ENCODE data around the gene MB21D2. TPM values are rescaled to one million over a fixed set of nuclear protein-coding genes. Genes with fewer than 3 reads are reported as not detected.

Gene MB21D2
- total and polyA plus RNA-seq, 2 donors (not counting 1 experiment from before 2014, with no cell fraction given): 0.03 to 0.20 TPM

DNA sequence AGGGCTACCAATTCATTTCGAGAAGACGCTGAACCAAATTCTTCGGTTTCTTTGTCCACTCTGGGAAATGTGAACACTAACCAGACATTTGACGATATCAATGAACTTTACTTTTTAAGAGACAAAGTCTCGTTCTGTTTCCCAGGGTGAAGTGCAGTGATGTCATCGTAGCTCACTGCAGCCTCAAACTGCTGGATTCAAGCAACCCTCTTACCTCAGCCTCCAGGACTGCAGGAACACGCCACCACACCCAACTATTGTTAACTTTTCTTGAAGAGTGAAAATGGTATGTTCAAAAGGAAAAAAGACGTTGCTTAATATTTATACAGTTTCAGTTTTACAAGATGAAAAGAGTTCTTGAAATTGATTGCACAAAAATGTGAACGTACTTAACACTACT, 30.6 kb downstream of the MB21D2 start:
- Histone ChIP-seq H3K36me3 (replicated peaks in 1 of 2; ENCODE audit: control extremely low read depth in 1 of 2, control insufficient read depth in 1 of 2, extremely low read depth in 1 of 2, insufficient read depth in 2 of 2, low read length in 1 of 2) (no peaks in the 10 kb centered on the region), H3K27ac (ENCODE audit: low read length in 2 of 2) (no peak overlapping the region), H3K27me3 (replicated peaks in 1 of 4; ENCODE audit: control extremely low read depth in 1 of 4, control insufficient read depth in 3 of 4, insufficient read depth in 4 of 4, low read length in 3 of 4) (no peaks in the 10 kb centered on the region), H3K4me3 (ENCODE audit: control extremely low read depth in 1 of 5, extremely low read depth in 1 of 5, insufficient read depth in 1 of 5, low read depth in 2 of 5, low read length in 4 of 5) (no peak overlapping the region), H3K9me3 (ENCODE audit: control extremely low read depth in 1 of 3, control insufficient read depth in 2 of 3, insufficient read depth in 1 of 3, low read length in 2 of 3) (no peaks in the 10 kb centered on the region), H3K4me2 (replicated peaks; ENCODE audit: low read depth, low read length, poor library complexity, severe bottlenecking) (no peak overlapping the region), H3K4me1 (ENCODE audit: control insufficient read depth in 2 of 2, insufficient read depth in 2 of 2, low read length in 2 of 2) (no peaks in the 10 kb centered on the region), H2AFZ (ENCODE audit: insufficient read depth, low read depth, low read length, poor library complexity, severe bottlenecking) (no peak overlapping the region), H3K9ac (ENCODE audit: low read length) (no peak overlapping the region), H4K20me1 (ENCODE audit: control insufficient read depth, insufficient read depth, low read length, poor library complexity, severe bottlenecking) (no peaks in the 10 kb centered on the region), H3K79me2 (ENCODE audit: control insufficient read depth, insufficient read depth, low read length) (no peaks in the 10 kb centered on the region)
- ChIA-PET CTCF (no interaction called here), POLR2A (no interaction called here)
- ATAC-seq (ENCODE audit: low read depth) (no peak), DNase-seq (no peak)
- Mint-ChIP-seq H3K27ac (no peak overlapping the region), H3K27me3 (peaks cover 8% of the 10 kb centered on the region), H3K9me3 (ENCODE audit: insufficient read depth) (no peaks in the 10 kb centered on the region), H3K4me1 (no peaks in the 10 kb centered on the region), H3K4me3 (no peak overlapping the region)
- WGBS (ENCODE audit: insufficient coverage): 86% methylated on average over 6 of the region's 9 CpGs
- intact Hi-C loops (cut with micrococcal nuclease): no loop called here
- TF ChIP-seq CTCF (IDR thresholded peaks at IDR 0.05) (no peak), EZH2 (IDR thresholded peaks at IDR 0.05; ENCODE audit: borderline replicate concordance, insufficient read depth, low read depth, low read length, poor library complexity, severe bottlenecking) (no peak)

DNA sequence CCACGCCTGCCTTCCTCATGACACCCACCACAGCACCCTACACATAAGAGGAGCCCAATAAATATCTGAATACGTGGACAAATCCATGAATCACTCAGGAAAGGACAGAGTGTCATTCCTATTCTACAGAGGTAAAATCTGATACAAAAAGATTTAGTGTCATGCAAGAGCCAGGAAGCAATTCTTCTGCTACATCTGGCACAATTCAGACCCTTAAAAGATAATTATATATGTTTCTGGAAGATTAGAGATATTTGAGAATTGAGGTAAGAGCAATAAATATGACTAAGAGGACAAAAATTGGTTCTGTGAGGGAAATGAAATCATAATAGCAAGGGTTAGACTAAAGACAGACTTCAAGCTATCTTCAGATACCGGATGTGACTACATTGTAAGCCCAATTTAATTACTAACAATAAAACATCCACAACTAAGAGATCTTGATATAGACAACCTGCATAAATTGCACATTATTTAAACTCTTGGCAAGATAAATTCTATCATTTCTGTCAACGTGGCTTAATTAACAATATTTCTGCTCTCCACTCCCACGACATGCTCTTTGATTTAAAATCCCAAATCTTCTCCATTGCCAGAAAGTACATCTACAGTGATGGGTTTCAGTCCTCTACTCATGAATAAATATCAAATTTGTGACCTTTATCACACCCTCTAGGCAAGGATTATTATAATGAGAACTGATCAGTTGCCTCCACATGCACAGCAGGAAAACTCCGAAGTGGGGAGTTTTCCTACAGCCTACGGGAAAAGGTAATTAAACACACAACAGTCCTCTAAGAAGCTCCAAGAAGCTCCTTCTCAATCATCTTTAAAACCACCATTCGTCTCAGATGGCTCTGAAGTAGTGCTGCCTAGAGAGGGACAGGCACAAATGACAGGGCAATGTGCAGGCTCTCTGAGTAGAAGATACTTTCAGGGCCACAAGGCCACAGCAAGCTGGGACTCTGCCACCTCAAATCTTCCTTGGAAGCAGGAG, 32.6 kb downstream of the MB21D2 start:
- Mint-ChIP-seq H3K4me1 (no peaks in the 10 kb centered on the region), H3K4me3 (no peak overlapping the region), H3K9me3 (ENCODE audit: insufficient read depth) (no peaks in the 10 kb centered on the region), H3K27ac (no peak overlapping the region), H3K27me3 (peaks cover 8% of the 10 kb centered on the region)
- no peak overlapping the region for H3K27ac ChIP-seq (ENCODE audit: low read length in 2 of 2)
- no peak overlapping the region for H3K4me2 ChIP-seq (replicated peaks; ENCODE audit: low read depth, low read length, poor library complexity, severe bottlenecking)
- POLR2A ChIA-PET: no interaction called here
- CTCF ChIA-PET: no interaction called here
- H3K36me3 ChIP-seq (replicated peaks in 1 of 2; ENCODE audit: control extremely low read depth in 1 of 2, control insufficient read depth in 1 of 2, extremely low read depth in 1 of 2, insufficient read depth in 2 of 2, low read length in 1 of 2): no peaks in the 10 kb centered on the region
- no peaks in the 10 kb centered on the region for H3K9me3 ChIP-seq (ENCODE audit: control extremely low read depth in 1 of 3, control insufficient read depth in 2 of 3, insufficient read depth in 1 of 3, low read length in 2 of 3)
- H2AFZ ChIP-seq (ENCODE audit: insufficient read depth, low read depth, low read length, poor library complexity, severe bottlenecking): no peak overlapping the region
- TF ChIP-seq EZH2 (IDR thresholded peaks at IDR 0.05; ENCODE audit: borderline replicate concordance, insufficient read depth, low read depth, low read length, poor library complexity, severe bottlenecking) (no peak), CTCF (IDR thresholded peaks at IDR 0.05) (no peak)
- no peaks in the 10 kb centered on the region for H3K27me3 ChIP-seq (replicated peaks in 1 of 4; ENCODE audit: control extremely low read depth in 1 of 4, control insufficient read depth in 3 of 4, insufficient read depth in 4 of 4, low read length in 3 of 4)
- intact Hi-C loops (cut with micrococcal nuclease): no loop called here
- H3K4me1 ChIP-seq (ENCODE audit: control insufficient read depth in 2 of 2, insufficient read depth in 2 of 2, low read length in 2 of 2): no peaks in the 10 kb centered on the region
- no peak overlapping the region for H3K4me3 ChIP-seq (ENCODE audit: control extremely low read depth in 1 of 5, extremely low read depth in 1 of 5, insufficient read depth in 1 of 5, low read depth in 2 of 5, low read length in 4 of 5)
- no peaks in the 10 kb centered on the region for H4K20me1 ChIP-seq (ENCODE audit: control insufficient read depth, insufficient read depth, low read length, poor library complexity, severe bottlenecking)
- no peak overlapping the region for H3K9ac ChIP-seq (ENCODE audit: low read length)
- H3K79me2 ChIP-seq (ENCODE audit: control insufficient read depth, insufficient read depth, low read length): no peaks in the 10 kb centered on the region
- DNase-seq (no peak), ATAC-seq (ENCODE audit: low read depth) (no peak)
- WGBS (ENCODE audit: insufficient coverage): 83% methylated on average over 3 of the region's 8 CpGs

Measured in B cell (primary cell).